H9 (cell line): Measurements from ENCODE around the gene DLG2. TPM values are rescaled to one million over a fixed set of nuclear protein-coding genes. Genes with fewer than 3 reads are reported as not detected.

Experiments used
- DNase-seq: peaks from one replicate; pipeline ENCODE4 v3.0.0-alpha.2; 2017
- H2AFZ ChIP-seq: one replicate; pipeline ENCODE4 v1.6.1; 2013; ENCODE audit warnings: mild to moderate bottlenecking, low read length, control low read depth, moderate library complexity
- H2AK5ac ChIP-seq: 2 replicates; pipeline ENCODE4 v1.6.1; 2013; ENCODE audit warnings: low read length, control low read depth, mixed read lengths; ENCODE audit not compliant: insufficient read length
- H2BK120ac ChIP-seq: one replicate; pipeline ENCODE4 v1.6.1; 2013; ENCODE audit warnings: low read depth, mild to moderate bottlenecking, low read length, control low read depth, inconsistent platforms; ENCODE audit not compliant: poor library complexity, severe bottlenecking
- H2BK12ac ChIP-seq: 2 replicates; pipeline ENCODE4 v1.6.1; 2013; ENCODE audit warnings: low read length, control low read depth, mixed read lengths, low read depth; ENCODE audit not compliant: insufficient read length
- H2BK15ac ChIP-seq: 2 replicates; pipeline ENCODE4 v1.6.1; 2013; ENCODE audit warnings: low read depth, low read length, control low read depth
- H2BK20ac ChIP-seq: one replicate; pipeline ENCODE4 v1.6.1; 2013; ENCODE audit warnings: low read depth, mild to moderate bottlenecking, low read length, control low read depth, inconsistent platforms; ENCODE audit not compliant: poor library complexity, severe bottlenecking
- H2BK5ac ChIP-seq: 2 replicates; pipeline ENCODE4 v1.6.1; 2013; ENCODE audit warnings: low read length, control low read depth, mixed read lengths; ENCODE audit not compliant: insufficient read length
- H3K14ac ChIP-seq: 2 replicates; pipeline ENCODE4 v1.6.1; 2013; ENCODE audit warnings: low read length, control low read depth; ENCODE audit not compliant: insufficient read depth
- H3K18ac ChIP-seq: 2 replicates; pipeline ENCODE4 v1.6.1; 2013; ENCODE audit warnings: low read depth, mild to moderate bottlenecking, mixed read lengths, low read length, control low read depth; ENCODE audit not compliant: insufficient read length
- H3K23ac ChIP-seq: 2 replicates; pipeline ENCODE4 v1.6.1; 2013; ENCODE audit warnings: low read length, control low read depth, mixed read lengths, low read depth; ENCODE audit not compliant: insufficient read length
- H3K23me2 ChIP-seq: 2 replicates; pipeline ENCODE4 v1.6.1; 2013; ENCODE audit warnings: low read depth, mild to moderate bottlenecking, mixed read lengths, low read length, control low read depth; ENCODE audit not compliant: insufficient read length, poor library complexity, severe bottlenecking
- H3K27ac ChIP-seq: 2 replicates; pipeline ENCODE4 v1.5.1; 2013; ENCODE audit warnings: low read length, control low read depth, mixed read lengths, low read depth; ENCODE audit not compliant: insufficient read length
- H3K27me3 ChIP-seq: 2 replicates; pipeline ENCODE4 v1.6.1; 2013; ENCODE audit warnings: low read length, control low read depth, inconsistent platforms; ENCODE audit not compliant: insufficient read depth
- H3K4ac ChIP-seq: 2 replicates; pipeline ENCODE4 v1.6.1; 2013; ENCODE audit warnings: low read depth, mild to moderate bottlenecking, control low read depth, inconsistent platforms, low read length, moderate library complexity
- H3K4me1 ChIP-seq: 2 replicates; pipeline ENCODE4 v1.6.1; 2013; ENCODE audit warnings: low read length, control low read depth, inconsistent platforms; ENCODE audit not compliant: insufficient read depth
- H3K4me2 ChIP-seq: 2 replicates; pipeline ENCODE4 v1.6.1; 2013; ENCODE audit warnings: low read length, control low read depth, mixed read lengths; ENCODE audit not compliant: insufficient read length, insufficient read depth
- H3K56ac ChIP-seq: 2 replicates; pipeline ENCODE4 v1.6.1; 2013; ENCODE audit warnings: low read depth, mild to moderate bottlenecking, mixed read lengths, low read length, control low read depth; ENCODE audit not compliant: insufficient read length
- H3K79me1 ChIP-seq: 2 replicates; pipeline ENCODE4 v1.6.1; 2013; ENCODE audit warnings: low read depth, mild to moderate bottlenecking, moderate library complexity, low read length, control low read depth, inconsistent platforms; ENCODE audit not compliant: insufficient read depth, poor library complexity, severe bottlenecking
- H3K79me2 ChIP-seq: 2 replicates; pipeline ENCODE4 v1.6.1; 2013; ENCODE audit warnings: low read length, control low read depth, inconsistent platforms; ENCODE audit not compliant: insufficient read depth
- H3K9ac ChIP-seq: 2 replicates; pipeline ENCODE4 v1.6.1; 2013; ENCODE audit warnings: low read length, control low read depth, mixed read lengths; ENCODE audit not compliant: insufficient read length; ENCODE audit errors: extremely low read depth
- H3K9me3 ChIP-seq: one replicate; pipeline ENCODE4 v1.6.1; 2013; ENCODE audit warnings: low read depth, low read length, inconsistent platforms; ENCODE audit not compliant: control insufficient read depth
- H3T11ph ChIP-seq: one replicate; pipeline ENCODE4 v1.6.1; 2013; ENCODE audit warnings: mild to moderate bottlenecking, low read length, control low read depth, inconsistent platforms
- H4K20me1 ChIP-seq: one replicate; pipeline ENCODE4 v1.6.1; 2013; ENCODE audit not compliant: control insufficient read depth, insufficient read length, insufficient read depth
- H4K5ac ChIP-seq: 2 replicates; pipeline ENCODE4 v1.6.1; 2013; ENCODE audit warnings: low read depth, mild to moderate bottlenecking, mixed read lengths, low read length, control low read depth; ENCODE audit not compliant: insufficient read length
- H4K8ac ChIP-seq: replicated peaks from 2 replicates; pipeline ENCODE4 v1.6.1; 2013; ENCODE audit warnings: low read length, control low read depth, mixed read lengths, low read depth; ENCODE audit not compliant: insufficient read length
- H4K91ac ChIP-seq: 2 replicates; pipeline ENCODE4 v1.6.1; 2013; ENCODE audit warnings: low read depth, mild to moderate bottlenecking, moderate library complexity, mixed read lengths, low read length, control low read depth; ENCODE audit not compliant: insufficient read length
- H3K27ac Mint-ChIP-seq, 3 experiments: 2 replicates in 2 of 3; 3 replicates in 1 of 3; pipeline ENCODE4 v1.8.0; 2020 to 2021; ENCODE audit warnings: mixed read lengths in 3 of 3, mild to moderate bottlenecking in 1 of 3, moderate library complexity in 1 of 3
- H3K27me3 Mint-ChIP-seq: 2 replicates; pipeline ENCODE4 v1.8.0; 2021; ENCODE audit warnings: low read depth, mild to moderate bottlenecking, moderate library complexity, mixed read lengths
- H3K36me3 Mint-ChIP-seq, 3 experiments: 2 replicates in 2 of 3; 3 replicates in 1 of 3; pipeline ENCODE4 v1.8.0; 2020 to 2021; ENCODE audit warnings: low read depth in 3 of 3, mixed read lengths in 3 of 3; ENCODE audit not compliant: insufficient read depth in 1 of 3
- H3K4me1 Mint-ChIP-seq, 2 experiments: 2 replicates each; pipeline ENCODE4 v1.8.0; 2020; ENCODE audit warnings: mixed read lengths in 2 of 2
- H3K4me3 Mint-ChIP-seq, 2 experiments: 2 replicates in 1 of 2; 3 replicates in 1 of 2; pipeline ENCODE4 v1.8.0; 2020 to 2021; ENCODE audit warnings: mild to moderate bottlenecking in 2 of 2, mixed read lengths in 2 of 2, moderate library complexity in 1 of 2
- H3K9me3 Mint-ChIP-seq, 2 experiments: 2 replicates in 1 of 2; 3 replicates in 1 of 2; pipeline ENCODE4 v1.8.0; 2020; ENCODE audit warnings: mild to moderate bottlenecking in 2 of 2, mixed read lengths in 2 of 2, moderate library complexity in 1 of 2
- WGBS: extraction: QIAGEN DNeasy Blood & Tissue Kit; methylation state at CpG from one replicate; pipeline ENCODE4 v1.1.7; 2013; ENCODE audit warnings: missing lambda C conversion rate, low lambda C conversion rate, mixed read lengths; ENCODE audit not compliant: insufficient read length; ENCODE audit errors: extremely low coverage; 5-methylcytosine and 5-hydroxymethylcytosine counted together
- total RNA-seq: library from RNA; stranded (reverse); gene quantifications from 2 replicates; pipeline ENCODE4 v1.2.1, GENCODE V29; 2021
- TF ChIP-seq, protein P1 (sequence below): fragments of 200-600 bp; sonication (generic); conservative IDR thresholded peaks from 3 replicates; pipeline ENCODE4 v1.8.0; 2021; ENCODE audit warnings: antibody characterized with exemption, mild to moderate bottlenecking

DLG2 gene
- total RNA-seq, 1 experiment from 2014 or later: 8.0 TPM

DNA sequence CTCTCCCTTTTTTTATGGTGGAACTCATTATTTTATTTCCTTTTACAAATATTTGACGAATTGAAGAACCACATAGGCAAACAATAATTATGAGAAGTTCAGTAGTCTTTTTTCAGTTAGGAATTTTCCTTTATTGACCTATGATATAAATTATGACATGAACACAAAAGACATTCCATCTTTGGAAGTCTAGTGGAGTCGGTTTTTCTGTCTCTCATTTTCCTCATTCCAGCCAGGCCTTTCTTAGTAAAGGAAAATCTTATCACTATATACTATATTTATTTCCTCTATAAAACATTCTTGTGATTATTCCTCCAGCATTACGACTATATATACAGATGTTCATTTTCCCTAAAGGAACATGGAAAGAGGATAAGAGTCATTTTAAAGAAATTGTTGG lies 1046.1 kb downstream of the DLG2 start:
- TF ChIP-seq, protein P1, sequence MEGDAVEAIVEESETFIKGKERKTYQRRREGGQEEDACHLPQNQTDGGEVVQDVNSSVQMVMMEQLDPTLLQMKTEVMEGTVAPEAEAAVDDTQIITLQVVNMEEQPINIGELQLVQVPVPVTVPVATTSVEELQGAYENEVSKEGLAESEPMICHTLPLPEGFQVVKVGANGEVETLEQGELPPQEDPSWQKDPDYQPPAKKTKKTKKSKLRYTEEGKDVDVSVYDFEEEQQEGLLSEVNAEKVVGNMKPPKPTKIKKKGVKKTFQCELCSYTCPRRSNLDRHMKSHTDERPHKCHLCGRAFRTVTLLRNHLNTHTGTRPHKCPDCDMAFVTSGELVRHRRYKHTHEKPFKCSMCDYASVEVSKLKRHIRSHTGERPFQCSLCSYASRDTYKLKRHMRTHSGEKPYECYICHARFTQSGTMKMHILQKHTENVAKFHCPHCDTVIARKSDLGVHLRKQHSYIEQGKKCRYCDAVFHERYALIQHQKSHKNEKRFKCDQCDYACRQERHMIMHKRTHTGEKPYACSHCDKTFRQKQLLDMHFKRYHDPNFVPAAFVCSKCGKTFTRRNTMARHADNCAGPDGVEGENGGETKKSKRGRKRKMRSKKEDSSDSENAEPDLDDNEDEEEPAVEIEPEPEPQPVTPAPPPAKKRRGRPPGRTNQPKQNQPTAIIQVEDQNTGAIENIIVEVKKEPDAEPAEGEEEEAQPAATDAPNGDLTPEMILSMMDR: no peak
- Histone ChIP-seq H2BK15ac (no peak overlapping the region), H3K27me3 (no peaks in the 10 kb centered on the region), H3K4me1 (no peaks in the 10 kb centered on the region), H4K20me1 (no peaks in the 10 kb centered on the region), H3K14ac (no peak overlapping the region), H3K9me3 (no peaks in the 10 kb centered on the region), H3K9ac (no peak overlapping the region), H2AFZ (no peak overlapping the region), H3K23me2 (no peaks in the 10 kb centered on the region), H3K79me2 (no peaks in the 10 kb centered on the region), H3K18ac (no peak overlapping the region), H2AK5ac (no peak overlapping the region), H3K23ac (no peak overlapping the region), H3K4ac (no peak overlapping the region), H3K27ac (no peak overlapping the region), H4K91ac (no peak overlapping the region), H4K5ac (no peak overlapping the region), H3K79me1 (no peaks in the 10 kb centered on the region), H3K4me2 (no peak overlapping the region), H2BK20ac (no peak overlapping the region), H2BK12ac (no peak overlapping the region), H2BK120ac (no peak overlapping the region), H4K8ac (no peak overlapping the region), H3T11ph (no peak overlapping the region), H3K56ac (no peak overlapping the region), H2BK5ac (no peak overlapping the region)
- no peaks in the 10 kb centered on the region for H3K27me3 Mint-ChIP-seq
- peaks cover 0 to 20% (median 4%) of the 10 kb centered on the region in 3 experiments; a peak in 5 of 7 replicates for H3K36me3 Mint-ChIP-seq
- H3K27ac Mint-ChIP-seq: no peak overlapping the region
- no CpG with 5 or more reads among the region's 3 CpGs for WGBS
- H3K4me3 Mint-ChIP-seq: no peak overlapping the region
- no peak for DNase-seq
- peaks cover 6 to 12% of the 10 kb centered on the region in 2 experiments for H3K9me3 Mint-ChIP-seq
- peaks cover 4 to 6% of the 10 kb centered on the region in 2 experiments; a peak in 3 of 4 replicates for H3K4me1 Mint-ChIP-seq
